22Rv1 (cell line): ENCODE results near the gene ASCL5.

Source experiments
- ZFX ChIP-seq: fragments of 450-650 bp; IDR thresholded peaks from 2 replicates; pipeline ENCODE4 v1.6.1; 2017; ENCODE audit warnings: antibody characterized with exemption, borderline replicate concordance
- TF ChIP-seq, protein P1 (sequence below): fragments of 450-650 bp; IDR thresholded peaks from 2 replicates; pipeline ENCODE4 v1.5.1; 2017; ENCODE audit warnings: mild to moderate bottlenecking

DNA sequence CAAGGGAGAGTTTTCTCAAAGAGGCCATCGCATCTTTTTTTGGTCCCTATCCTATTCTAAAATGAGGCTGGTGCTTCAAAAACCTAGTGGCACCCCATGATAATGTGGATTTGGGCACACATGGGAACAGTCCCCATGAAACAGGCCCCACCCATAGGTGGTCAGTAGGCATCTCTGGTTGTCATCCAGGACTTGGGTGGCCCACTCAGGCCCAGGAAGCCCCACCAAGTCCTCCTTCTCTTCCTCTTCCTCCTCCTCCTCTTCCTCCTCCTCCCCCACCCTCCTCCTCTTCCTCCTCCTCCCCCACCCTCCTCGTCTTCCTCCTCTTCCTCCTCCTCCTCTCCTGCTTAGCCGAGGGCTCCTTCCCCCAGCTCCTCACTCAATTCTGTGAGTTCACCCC, 15.3 kb downstream of the ASCL5 start:
- TF ChIP-seq, protein P1, sequence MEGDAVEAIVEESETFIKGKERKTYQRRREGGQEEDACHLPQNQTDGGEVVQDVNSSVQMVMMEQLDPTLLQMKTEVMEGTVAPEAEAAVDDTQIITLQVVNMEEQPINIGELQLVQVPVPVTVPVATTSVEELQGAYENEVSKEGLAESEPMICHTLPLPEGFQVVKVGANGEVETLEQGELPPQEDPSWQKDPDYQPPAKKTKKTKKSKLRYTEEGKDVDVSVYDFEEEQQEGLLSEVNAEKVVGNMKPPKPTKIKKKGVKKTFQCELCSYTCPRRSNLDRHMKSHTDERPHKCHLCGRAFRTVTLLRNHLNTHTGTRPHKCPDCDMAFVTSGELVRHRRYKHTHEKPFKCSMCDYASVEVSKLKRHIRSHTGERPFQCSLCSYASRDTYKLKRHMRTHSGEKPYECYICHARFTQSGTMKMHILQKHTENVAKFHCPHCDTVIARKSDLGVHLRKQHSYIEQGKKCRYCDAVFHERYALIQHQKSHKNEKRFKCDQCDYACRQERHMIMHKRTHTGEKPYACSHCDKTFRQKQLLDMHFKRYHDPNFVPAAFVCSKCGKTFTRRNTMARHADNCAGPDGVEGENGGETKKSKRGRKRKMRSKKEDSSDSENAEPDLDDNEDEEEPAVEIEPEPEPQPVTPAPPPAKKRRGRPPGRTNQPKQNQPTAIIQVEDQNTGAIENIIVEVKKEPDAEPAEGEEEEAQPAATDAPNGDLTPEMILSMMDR, result no peak
- TF ChIP-seq ZFX, result no peak
